HG02759 (cell line): Measurements from ENCODE around the gene PNPO.
A peak's percentile ranks its signal among the peaks of the same experiment; 100 is the strongest.
"Not testable (repeated sequence)": the region's sequence is repeated elsewhere in the genome, so short reads cannot be mapped to it uniquely, and the experiment has no call there.

Experiments used
- ATAC-seq: cut with Tn5 transposase; IDR thresholded peaks from one replicate; pipeline ENCODE4 v1.9.1; 2021; ENCODE audit warnings: mild to moderate bottlenecking, moderate library complexity; ENCODE audit not compliant: unreplicated experiment

PNPO gene

GRCh38 chr17:47970725-47971499 lies 29.5 kb downstream of the PNPO start, which contains the start of gene CDK5RAP3:
TSS of gene CDK5RAP3 (plus strand) at chr17:47971113. CDS start at chr17:47971147, 34 bp downstream.
- peak; percentile 97 for ATAC-seq

GRCh38 chr17:47973541-47973940 lies 32.2 kb downstream of the PNPO start:
- ATAC-seq: no peak

- no peak for ATAC-seq
These were observed 33.9 kb downstream of the PNPO start for GRCh38 chr17:47975189-47975822.

- no peak for ATAC-seq
These were observed 34.4 kb downstream of the PNPO start for GRCh38 chr17:47975823-47976205.

- no peak for ATAC-seq
These were observed 37.0 kb downstream of the PNPO start for GRCh38 chr17:47978324-47978723.

- no peak for ATAC-seq
These were observed 39.2 kb downstream of the PNPO start for GRCh38 chr17:47980541-47980940.

- no peak for ATAC-seq
These were observed 40.1 kb downstream of the PNPO start for GRCh38 chr17:47981462-47981861.

- no peak for ATAC-seq
These were observed 40.8 kb downstream of the PNPO start for GRCh38 chr17:47982091-47982617.

GRCh38 chr17:47982645-47983390 lies 41.4 kb downstream of the PNPO start:
- ATAC-seq: no peak

GRCh38 chr17:47983492-47984223 lies 42.3 kb downstream of the PNPO start:
- no peak for ATAC-seq

GRCh38 chr17:47986520-47986919 lies 45.1 kb downstream of the PNPO start:
- no peak for ATAC-seq

GRCh38 chr17:47987240-47987835 lies 46.0 kb downstream of the PNPO start:
- ATAC-seq: no peak

- ATAC-seq: not testable (repeated sequence)
These were observed 47.1 kb downstream of the PNPO start for GRCh38 chr17:47988445-47988844.

- ATAC-seq: no peak
These were observed 47.8 kb downstream of the PNPO start for GRCh38 chr17:47989159-47989558.

- no peak for ATAC-seq
These were observed 48.3 kb downstream of the PNPO start for GRCh38 chr17:47989700-47990099.

GRCh38 chr17:47990962-47991731 lies 49.8 kb downstream of the PNPO start:
- ATAC-seq: no peak

- no peak for ATAC-seq
These were observed 50.8 kb downstream of the PNPO start for GRCh38 chr17:47992216-47992615.

- ATAC-seq: no peak
These were observed 51.7 kb downstream of the PNPO start for GRCh38 chr17:47993031-47993564.

GRCh38 chr17:47993964-47994363 lies 52.6 kb downstream of the PNPO start:
- ATAC-seq: no peak
